Transverse colon (tissue), 4 donors: Measurements from ENCODE around the gene PP2D1.
A peak's percentile ranks its signal among the peaks of the same experiment; 100 is the strongest.

ENCODE experiments used
- EP300 ChIP-seq: sonication (generic); formaldehyde crosslinking; IDR thresholded peaks from one replicate; pipeline ENCODE4 v1.6.1; 2017; ENCODE audit warnings: antibody characterized with exemption, low read depth
- POLR2AphosphoS5 ChIP-seq, 3 donors: sonication (generic); formaldehyde crosslinking; IDR thresholded peaks; one replicate each; pipeline ENCODE4 v1.6.1; 2016; ENCODE audit warnings: antibody characterized with exemption in 3 of 3
- TF ChIP-seq, protein P1 (sequence below), 5 experiments: fragments of 200-600 bp in 3 of 5; fragments of 450-650 bp in 2 of 5; sonication (generic) in 3 of 5; IDR thresholded peaks; 1 replicate in 2 of 5; 2 replicates in 3 of 5; pipeline ENCODE4 v1.5.1; 2016 to 2017; ENCODE audit warnings: antibody characterized with exemption in 5 of 5, inconsistent platforms in 3 of 5, mild to moderate bottlenecking in 2 of 5, moderate library complexity in 1 of 5

- TF ChIP-seq POLR2AphosphoS5 (IDR thresholded peaks at IDR 0.05) (peak in 2 of 3 donors; percentile 40 to 66), EP300 (no peak)
- TF ChIP-seq, protein P1, sequence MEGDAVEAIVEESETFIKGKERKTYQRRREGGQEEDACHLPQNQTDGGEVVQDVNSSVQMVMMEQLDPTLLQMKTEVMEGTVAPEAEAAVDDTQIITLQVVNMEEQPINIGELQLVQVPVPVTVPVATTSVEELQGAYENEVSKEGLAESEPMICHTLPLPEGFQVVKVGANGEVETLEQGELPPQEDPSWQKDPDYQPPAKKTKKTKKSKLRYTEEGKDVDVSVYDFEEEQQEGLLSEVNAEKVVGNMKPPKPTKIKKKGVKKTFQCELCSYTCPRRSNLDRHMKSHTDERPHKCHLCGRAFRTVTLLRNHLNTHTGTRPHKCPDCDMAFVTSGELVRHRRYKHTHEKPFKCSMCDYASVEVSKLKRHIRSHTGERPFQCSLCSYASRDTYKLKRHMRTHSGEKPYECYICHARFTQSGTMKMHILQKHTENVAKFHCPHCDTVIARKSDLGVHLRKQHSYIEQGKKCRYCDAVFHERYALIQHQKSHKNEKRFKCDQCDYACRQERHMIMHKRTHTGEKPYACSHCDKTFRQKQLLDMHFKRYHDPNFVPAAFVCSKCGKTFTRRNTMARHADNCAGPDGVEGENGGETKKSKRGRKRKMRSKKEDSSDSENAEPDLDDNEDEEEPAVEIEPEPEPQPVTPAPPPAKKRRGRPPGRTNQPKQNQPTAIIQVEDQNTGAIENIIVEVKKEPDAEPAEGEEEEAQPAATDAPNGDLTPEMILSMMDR (IDR thresholded peaks at IDR 0.05): peak in 2 of 5 experiments; percentile 8 to 10
Observed at GRCh38 chr3:20040548-20041196, 28.6 kb upstream of the PP2D1 start.
